NOMO-1 (cell line): ENCODE data around the gene ZNF281.

ENCODE experiments used
- DNase-seq, 2 experiments: peaks; one replicate each; lab custom pipeline; 2025; ENCODE audit not compliant: unreplicated experiment in 2 of 2; lab: John Stamatoyannopoulos, UW

The ZNF281 gene

GRCh38 chr1:200392625-200393185 is 17.1 kb downstream of the ZNF281 start:
- no peak for DNase-seq

DNA sequence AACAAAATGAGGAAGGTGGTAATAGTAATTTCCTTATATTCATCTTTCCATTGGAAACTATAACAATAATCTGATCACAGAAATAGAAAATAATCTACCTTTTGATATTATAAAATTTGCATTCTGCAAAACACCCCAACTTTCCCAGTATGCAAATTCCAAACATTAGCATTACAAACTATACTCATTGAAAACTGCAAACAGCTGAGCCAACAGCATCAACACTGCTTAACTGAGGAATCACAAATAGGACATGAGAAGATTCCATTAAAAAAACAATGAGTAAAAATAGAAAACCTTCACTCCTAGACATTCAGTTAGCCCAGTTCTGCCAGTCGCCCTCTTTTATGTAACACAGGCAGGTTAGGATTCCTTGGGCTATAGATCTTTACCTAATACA is 18.1 kb downstream of the ZNF281 start:
- no peak for DNase-seq

- no peak for DNase-seq
Measured at GRCh38 chr1:200388791-200389190, 21.0 kb downstream of the ZNF281 start.

- DNase-seq: no peak
Measured at GRCh38 chr1:200386416-200386815, 23.4 kb downstream of the ZNF281 start.

- no peak for DNase-seq
Measured at GRCh38 chr1:200384818-200385390, 24.9 kb downstream of the ZNF281 start.

DNA sequence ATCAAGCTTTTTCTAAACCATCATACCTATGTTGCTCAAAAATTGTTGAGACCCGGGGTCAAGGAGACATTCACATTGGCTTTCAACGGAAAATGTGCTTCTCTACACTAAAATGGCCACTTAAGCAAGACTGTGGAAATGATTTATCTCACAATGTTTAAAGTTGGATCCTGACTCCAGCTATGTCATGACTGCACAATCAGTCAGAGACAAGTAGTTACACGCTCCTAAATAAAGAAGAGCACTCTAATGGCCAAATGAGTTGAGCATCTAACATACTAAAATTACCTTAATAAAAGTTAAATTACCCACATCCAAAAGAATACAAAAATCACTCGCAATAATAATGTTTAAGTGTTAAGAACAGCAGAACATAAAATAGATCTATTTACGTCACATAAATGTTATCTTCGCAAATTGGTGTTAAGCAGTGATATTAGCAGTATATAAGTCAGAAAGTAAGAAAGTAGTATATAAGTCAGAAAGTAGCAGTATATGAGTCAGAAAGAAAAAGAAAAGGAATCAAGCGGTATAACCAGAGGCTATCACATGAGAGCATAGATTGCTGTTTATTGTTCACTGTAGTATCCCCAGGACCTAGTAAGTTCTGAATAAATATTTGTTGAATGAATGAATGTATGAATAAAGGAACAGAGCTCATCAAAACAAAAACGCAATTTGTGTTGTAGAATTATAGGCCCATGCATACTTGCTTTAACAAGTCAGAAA is 28.4 kb downstream of the ZNF281 start:
- DNase-seq: no peak

GRCh38 chr1:200380589-200381021 is 29.2 kb downstream of the ZNF281 start:
- no peak for DNase-seq

- no peak for DNase-seq
Measured at GRCh38 chr1:200379940-200380588, 29.8 kb downstream of the ZNF281 start.

GRCh38 chr1:200379432-200379757 is 30.4 kb downstream of the ZNF281 start:
- DNase-seq: peak in 1 of 2 experiments; percentile 10

GRCh38 chr1:200378096-200378495 is 31.7 kb downstream of the ZNF281 start:
- DNase-seq: no peak

GRCh38 chr1:200376528-200376927 is 33.3 kb downstream of the ZNF281 start:
- DNase-seq: no peak

DNA sequence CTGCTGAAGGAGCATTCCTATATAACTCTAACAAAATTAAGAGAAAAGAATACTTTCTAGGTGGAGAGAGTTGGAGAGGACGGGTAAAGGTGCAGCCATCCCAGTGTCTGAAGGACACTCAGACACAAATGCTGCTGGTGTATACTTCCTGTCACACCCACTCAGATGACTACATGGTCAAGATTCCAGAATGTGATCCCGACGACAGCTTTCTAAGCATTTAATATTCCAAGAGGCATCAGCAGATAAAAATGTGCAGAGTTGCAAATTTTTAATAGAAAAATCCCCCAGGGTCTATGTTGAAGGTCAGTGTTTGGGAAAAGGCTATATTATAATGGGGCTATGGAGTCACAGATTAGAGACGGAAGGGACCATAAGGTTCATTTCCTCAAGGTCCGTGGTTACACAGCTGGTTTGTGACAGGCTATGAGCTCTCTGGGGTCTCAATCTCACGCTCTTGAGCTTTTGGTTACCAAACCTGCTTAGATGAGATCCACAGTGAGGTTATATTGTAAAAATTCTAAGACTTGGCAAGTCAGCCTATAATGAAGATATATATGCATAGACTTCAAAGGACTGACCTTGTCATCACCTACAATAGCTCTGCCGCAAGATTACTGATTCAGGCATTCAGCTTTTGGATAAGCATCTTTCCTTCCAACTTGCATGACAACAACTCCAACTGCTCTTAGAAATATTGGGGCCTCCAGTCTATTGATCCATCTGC is 35.1 kb downstream of the ZNF281 start:
- DNase-seq: no peak

- DNase-seq: no peak
Measured at GRCh38 chr1:200373811-200374231, 36.0 kb downstream of the ZNF281 start.

GRCh38 chr1:200372885-200373181 is 37.0 kb downstream of the ZNF281 start:
- DNase-seq: no peak

DNA sequence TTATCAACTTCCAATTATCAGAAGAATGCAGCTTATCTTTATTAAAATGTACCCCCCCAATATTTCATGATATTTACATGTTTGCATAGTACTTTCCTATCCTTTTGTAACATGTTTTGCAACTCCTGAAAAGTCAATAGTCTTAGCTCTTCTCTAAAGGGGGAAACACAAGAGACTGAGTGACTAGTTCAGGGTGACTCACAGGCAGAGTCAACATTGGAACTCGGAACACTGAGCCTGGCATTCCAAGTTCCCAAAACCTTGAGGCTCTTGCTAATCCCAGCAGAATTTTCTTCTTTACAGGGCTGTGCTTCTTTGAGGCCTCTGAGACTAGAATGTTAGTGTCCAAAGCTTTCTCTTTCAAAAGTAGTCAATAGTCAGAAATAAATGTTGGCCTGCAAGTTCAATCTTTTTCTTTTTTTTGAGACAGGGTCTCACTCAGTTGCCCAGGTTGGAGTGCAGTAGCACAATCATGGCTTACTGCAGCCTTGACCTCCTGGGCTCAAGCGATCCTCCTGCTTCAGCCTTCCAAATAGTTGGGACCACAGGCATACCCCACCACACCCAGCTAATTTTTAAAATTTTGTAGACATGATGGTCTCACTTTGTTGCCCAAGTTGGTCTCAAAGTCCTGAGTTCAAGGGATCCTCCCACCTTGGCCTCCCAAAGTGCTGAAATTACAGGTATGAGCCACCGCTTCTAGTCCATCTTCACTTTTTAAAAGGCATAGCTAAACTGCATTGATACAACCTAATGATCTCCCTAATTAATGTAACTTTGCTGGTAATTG is 37.5 kb downstream of the ZNF281 start:
- no peak for DNase-seq

- DNase-seq: no peak
Measured at GRCh38 chr1:200369706-200370105, 40.1 kb downstream of the ZNF281 start.

DNA sequence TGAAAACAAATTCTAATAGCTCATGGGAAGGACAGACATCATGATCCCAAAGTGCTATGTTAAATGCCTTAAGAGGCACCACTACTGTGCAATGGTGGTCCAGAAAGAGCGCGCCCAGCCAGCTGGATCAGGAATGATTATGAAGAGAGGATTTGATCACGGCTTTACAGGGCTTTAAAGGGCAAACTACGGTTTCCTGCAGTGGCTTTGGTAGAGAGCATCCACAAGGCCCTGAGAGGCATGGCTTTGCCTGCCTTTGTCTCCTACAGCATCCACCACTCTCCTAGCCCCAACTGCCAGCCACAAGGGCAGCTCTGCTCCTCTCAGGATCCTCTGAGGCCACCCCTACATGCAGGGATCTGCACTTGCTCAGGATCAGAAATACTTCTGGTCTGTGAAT is 40.7 kb downstream of the ZNF281 start:
- no peak for DNase-seq

- DNase-seq: no peak
Measured at GRCh38 chr1:200368556-200368955, 41.3 kb downstream of the ZNF281 start.

DNA sequence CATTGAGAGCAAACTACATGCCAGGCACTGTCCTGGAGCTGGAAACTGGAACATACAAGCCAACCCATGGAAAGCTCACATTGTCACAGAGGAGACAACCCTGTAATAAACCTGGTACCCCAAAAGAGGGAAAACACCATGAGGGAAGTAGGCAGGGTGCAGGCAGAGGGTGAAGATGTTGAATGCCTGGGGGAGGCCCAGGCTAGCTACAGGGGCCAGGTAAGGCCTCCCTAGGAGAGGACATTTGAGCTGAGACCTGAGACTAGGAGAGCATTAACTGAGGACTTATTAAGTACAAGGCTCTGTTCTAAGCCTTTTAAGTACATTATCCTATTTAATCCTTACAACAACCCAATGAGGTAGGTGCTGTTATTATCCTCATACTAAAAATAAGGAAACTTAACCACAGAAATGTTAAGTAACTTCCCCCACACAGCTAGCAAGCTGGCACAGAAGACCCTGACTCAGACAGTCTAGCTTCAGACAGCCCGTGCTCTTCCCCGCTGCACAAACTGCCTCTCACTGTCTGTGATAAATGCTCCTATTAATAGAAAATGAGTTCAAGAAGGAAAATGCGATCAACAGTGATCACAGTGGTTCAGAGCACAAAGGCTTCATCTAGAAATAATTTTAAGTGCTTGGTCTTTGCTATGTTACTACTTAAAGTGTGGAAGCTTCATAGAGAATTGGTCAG is 41.8 kb downstream of the ZNF281 start:
- peak; percentile 51 to 77 for DNase-seq
